Liver (tissue), 9 donors: Measurements from ENCODE around the gene USP6NL. TPM values are rescaled to one million over a fixed set of nuclear protein-coding genes. Genes with fewer than 3 reads are reported as not detected.

ENCODE experiments used
- DNase-seq: peaks from one replicate; pipeline ENCODE4 v3.0.0-alpha.2; 2017; ENCODE audit warnings: low spot score
- H3K27ac ChIP-seq, 2 donors: one replicate each; pipeline ENCODE4 v1.7.0; 2013; ENCODE audit warnings: inconsistent platforms in 2 of 2, low read length in 2 of 2, control low read depth in 1 of 2, low read depth in 1 of 2, mild to moderate bottlenecking in 1 of 2
- H3K27me3 ChIP-seq, 4 donors: one replicate each; pipeline versions ENCODE4 v1.6.1 to v1.7.0; 2013; ENCODE audit warnings: low read length in 3 of 4, inconsistent platforms in 1 of 4, mild to moderate bottlenecking in 1 of 4, moderate library complexity in 1 of 4; ENCODE audit not compliant: control insufficient read depth in 4 of 4, insufficient read depth in 4 of 4
- H3K36me3 ChIP-seq, 4 donors: one replicate each; pipeline versions ENCODE4 v1.6.1 to v1.7.0; 2013; ENCODE audit warnings: low read length in 3 of 4, mild to moderate bottlenecking in 3 of 4, low read depth in 1 of 4, moderate library complexity in 1 of 4; ENCODE audit not compliant: control insufficient read depth in 4 of 4, insufficient read depth in 3 of 4
- H3K4me1 ChIP-seq, 4 donors: one replicate each; pipeline versions ENCODE4 v1.6.1 to v1.7.0; 2013; ENCODE audit warnings: low read length in 3 of 4, mild to moderate bottlenecking in 3 of 4, moderate library complexity in 1 of 4; ENCODE audit not compliant: control insufficient read depth in 4 of 4, insufficient read depth in 4 of 4
- H3K4me3 ChIP-seq, 3 donors: one replicate each; pipeline versions ENCODE4 v1.6.1 to v1.7.0; 2013; ENCODE audit warnings: low read length in 3 of 3, control low read depth in 1 of 3, low read depth in 1 of 3, mild to moderate bottlenecking in 1 of 3
- H3K9ac ChIP-seq, 2 donors: one replicate each; pipeline ENCODE4 v1.7.0; 2013; ENCODE audit warnings: low read length in 2 of 2, mild to moderate bottlenecking in 2 of 2, moderate library complexity in 2 of 2, control low read depth in 1 of 2, low read depth in 1 of 2
- H3K9me3 ChIP-seq, 4 donors: one replicate each; pipeline versions ENCODE4 v1.6.1 to v1.7.0; 2013; ENCODE audit warnings: low read length in 3 of 4; ENCODE audit not compliant: control insufficient read depth in 4 of 4
- ATF3 ChIP-seq: IDR thresholded peaks from 2 replicates; pipeline ENCODE4 v1.6.1; 2016; ENCODE audit warnings: antibody characterized with exemption
- EGR1 ChIP-seq, 2 donors: IDR thresholded peaks; 2 replicates each; pipeline ENCODE4 v1.6.1; 2016 to 2018; ENCODE audit warnings: antibody characterized with exemption in 2 of 2, low read depth in 2 of 2
- FOXA1 ChIP-seq: IDR thresholded peaks from 2 replicates; pipeline ENCODE4 v1.6.1; 2016; ENCODE audit warnings: antibody characterized with exemption
- FOXA2 ChIP-seq: IDR thresholded peaks from 2 replicates; pipeline ENCODE4 v1.6.1; 2016; ENCODE audit warnings: antibody characterized with exemption
- GABPA ChIP-seq, 2 donors: IDR thresholded peaks in 1 of 2; conservative IDR thresholded peaks in 1 of 2; 2 replicates each; pipeline ENCODE4 v1.6.1; 2016; ENCODE audit warnings: antibody characterized with exemption in 2 of 2, mild to moderate bottlenecking in 1 of 2, moderate library complexity in 1 of 2
- HNF4A ChIP-seq, 2 donors: conservative IDR thresholded peaks; 2 replicates each; pipeline ENCODE4 v1.6.1; 2016; ENCODE audit warnings: antibody characterized with exemption in 2 of 2, mild to moderate bottlenecking in 2 of 2
- HNF4G ChIP-seq: IDR thresholded peaks from 2 replicates; pipeline ENCODE4 v1.6.1; 2016; ENCODE audit warnings: antibody characterized with exemption
- JUND ChIP-seq, 2 donors: IDR thresholded peaks; 2 replicates each; pipeline ENCODE4 v1.6.1; 2016; ENCODE audit warnings: antibody characterized with exemption in 2 of 2
- NR2F2 ChIP-seq: IDR thresholded peaks from 2 replicates; pipeline ENCODE4 v1.6.1; 2016; ENCODE audit warnings: antibody characterized with exemption
- RXRA ChIP-seq, 2 donors: IDR thresholded peaks; 2 replicates each; pipeline ENCODE4 v1.6.1; 2017 to 2018; ENCODE audit warnings: antibody characterized with exemption in 2 of 2, mild to moderate bottlenecking in 1 of 2
- SP1 ChIP-seq: IDR thresholded peaks from 2 replicates; pipeline ENCODE4 v1.6.1; 2018; ENCODE audit warnings: antibody characterized with exemption, mild to moderate bottlenecking
- YY1 ChIP-seq: IDR thresholded peaks from 2 replicates; pipeline ENCODE4 v1.6.1; 2016; ENCODE audit warnings: antibody characterized with exemption, mild to moderate bottlenecking
- ZBTB33 ChIP-seq: IDR thresholded peaks from 2 replicates; pipeline ENCODE4 v1.6.1; 2016; ENCODE audit warnings: antibody characterized with exemption
- WGBS: extraction: QIAGEN DNeasy Blood & Tissue Kit; methylation state at CpG from one replicate; pipeline ENCODE4 v1.1.7; 2013; 5-methylcytosine and 5-hydroxymethylcytosine counted together
- polyA plus RNA-seq, 2 donors: library from polyadenylated mRNA; stranded (reverse) in 1 of 2; unstranded in 1 of 2; fragments of 200-250 nt in 1 of 2; fragments of >200 nt in 1 of 2; fragmentation: Nextera tagmentation in 1 of 2; extraction: Ambion mirVana in 1 of 2; gene quantifications; one replicate each; pipeline versions ENCODE4 v1.2.1 to v1.2.3, GENCODE V29; 2013 to 2015
- total RNA-seq, 2 donors: library from RNA; depleted of rRNA; stranded (reverse); fragments of >200 nt; gene quantifications; one replicate each; pipeline ENCODE4 v1.2.3, GENCODE V29; 2014
- TF ChIP-seq, protein P1 (sequence below): IDR thresholded peaks from 2 replicates; pipeline ENCODE4 v1.6.1; 2016; ENCODE audit warnings: antibody characterized with exemption, mild to moderate bottlenecking
- TF ChIP-seq, protein P2 (sequence below): IDR thresholded peaks from 2 replicates; pipeline ENCODE4 v1.6.1; 2016; ENCODE audit warnings: antibody characterized with exemption
- TF ChIP-seq, protein P3 (sequence below): fragments of 150-350 bp; IDR thresholded peaks from 2 replicates; pipeline ENCODE4 v1.5.1; 2017; ENCODE audit warnings: improper control_type of control experiment, low read depth, low read length; ENCODE audit not compliant: missing input control
- donor health status: healthy.
- donor health status: healthy.
- donor health status: healthy.
- donor health status: healthy.
- donor health status: healthy.

The USP6NL gene
- total and polyA plus RNA-seq, 4 donors = 3.8 to 15.0 (median 10.2) TPM

GRCh38 chr10:11557513-11557912 is 53.9 kb downstream of the USP6NL start:
- WGBS = 90% methylated on average over 7 of the region's 7 CpGs
- H3K4me1 ChIP-seq = peaks cover 0 to 11% (median 5%) of the 10 kb centered on the region in 4 donors
- DNase-seq = no peak
- no peak overlapping the region for H3K27ac ChIP-seq
- H3K9ac ChIP-seq = no peak overlapping the region
- no peaks in the 10 kb centered on the region for H3K27me3 ChIP-seq
- no peak overlapping the region for H3K4me3 ChIP-seq
- peaks cover 0 to 2% (median under 1%) of the 10 kb centered on the region in 4 donors for H3K36me3 ChIP-seq
- no peaks in the 10 kb centered on the region for H3K9me3 ChIP-seq
- TF ChIP-seq EGR1 (IDR thresholded peaks at IDR 0.05; ENCODE audit: low read depth in 2 of 2) = no peak

GRCh38 chr10:11555556-11555955 is 55.9 kb downstream of the USP6NL start:
- H3K9ac ChIP-seq = no peak overlapping the region
- peaks cover 0 to 2% (median 0%) of the 10 kb centered on the region in 4 donors for H3K36me3 ChIP-seq
- TF ChIP-seq JUND (IDR thresholded peaks at IDR 0.05) (no peak), RXRA (IDR thresholded peaks at IDR 0.05) (no peak), NR2F2 (no peak), EGR1 (IDR thresholded peaks at IDR 0.05; ENCODE audit: low read depth in 2 of 2) (no peak), FOXA2 (no peak)
- TF ChIP-seq, protein P1, sequence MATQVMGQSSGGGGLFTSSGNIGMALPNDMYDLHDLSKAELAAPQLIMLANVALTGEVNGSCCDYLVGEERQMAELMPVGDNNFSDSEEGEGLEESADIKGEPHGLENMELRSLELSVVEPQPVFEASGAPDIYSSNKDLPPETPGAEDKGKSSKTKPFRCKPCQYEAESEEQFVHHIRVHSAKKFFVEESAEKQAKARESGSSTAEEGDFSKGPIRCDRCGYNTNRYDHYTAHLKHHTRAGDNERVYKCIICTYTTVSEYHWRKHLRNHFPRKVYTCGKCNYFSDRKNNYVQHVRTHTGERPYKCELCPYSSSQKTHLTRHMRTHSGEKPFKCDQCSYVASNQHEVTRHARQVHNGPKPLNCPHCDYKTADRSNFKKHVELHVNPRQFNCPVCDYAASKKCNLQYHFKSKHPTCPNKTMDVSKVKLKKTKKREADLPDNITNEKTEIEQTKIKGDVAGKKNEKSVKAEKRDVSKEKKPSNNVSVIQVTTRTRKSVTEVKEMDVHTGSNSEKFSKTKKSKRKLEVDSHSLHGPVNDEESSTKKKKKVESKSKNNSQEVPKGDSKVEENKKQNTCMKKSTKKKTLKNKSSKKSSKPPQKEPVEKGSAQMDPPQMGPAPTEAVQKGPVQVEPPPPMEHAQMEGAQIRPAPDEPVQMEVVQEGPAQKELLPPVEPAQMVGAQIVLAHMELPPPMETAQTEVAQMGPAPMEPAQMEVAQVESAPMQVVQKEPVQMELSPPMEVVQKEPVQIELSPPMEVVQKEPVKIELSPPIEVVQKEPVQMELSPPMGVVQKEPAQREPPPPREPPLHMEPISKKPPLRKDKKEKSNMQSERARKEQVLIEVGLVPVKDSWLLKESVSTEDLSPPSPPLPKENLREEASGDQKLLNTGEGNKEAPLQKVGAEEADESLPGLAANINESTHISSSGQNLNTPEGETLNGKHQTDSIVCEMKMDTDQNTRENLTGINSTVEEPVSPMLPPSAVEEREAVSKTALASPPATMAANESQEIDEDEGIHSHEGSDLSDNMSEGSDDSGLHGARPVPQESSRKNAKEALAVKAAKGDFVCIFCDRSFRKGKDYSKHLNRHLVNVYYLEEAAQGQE = no peak
- H3K4me1 ChIP-seq = peaks cover 0 to 11% (median 5%) of the 10 kb centered on the region in 4 donors
- H3K27ac ChIP-seq = no peak overlapping the region
- no peak overlapping the region for H3K4me3 ChIP-seq
- no peak for DNase-seq
- H3K27me3 ChIP-seq = no peaks in the 10 kb centered on the region
- no peaks in the 10 kb centered on the region for H3K9me3 ChIP-seq

- Histone ChIP-seq H3K27ac (peak overlapping the region in 1 of 2 donors; percentile 18), H3K9ac (no peak overlapping the region)
- WGBS = 83% methylated on average over 6 of the region's 6 CpGs
Observed at GRCh38 chr10:11553773-11554381, 57.6 kb downstream of the USP6NL start.

More at GRCh38 chr10:11553773-11554381, 57.6 kb downstream of the USP6NL start:
- Histone ChIP-seq H3K36me3 (peaks cover 0 to 2% (median 0%) of the 10 kb centered on the region in 4 donors), H3K9me3 (no peaks in the 10 kb centered on the region), H3K4me3 (no peak overlapping the region), H3K27me3 (no peaks in the 10 kb centered on the region), H3K4me1 (peaks cover 0 to 3% (median 0%) of the 10 kb centered on the region in 4 donors)
- DNase-seq = no peak
- TF ChIP-seq EGR1 (IDR thresholded peaks at IDR 0.05; ENCODE audit: low read depth in 2 of 2) (no peak), HNF4A (conservative IDR thresholded peaks at IDR 0.05) (no peak), SP1 (no peak), GABPA (IDR thresholded peaks at IDR 0.05 in 1 of 2, conservative IDR thresholded peaks at IDR 0.05 in 1 of 2) (no peak), FOXA1 (no peak), JUND (IDR thresholded peaks at IDR 0.05) (no peak), ATF3 (no peak), YY1 (no peak), NR2F2 (no peak), HNF4G (no peak), ZBTB33 (no peak)
- TF ChIP-seq, protein P2, sequence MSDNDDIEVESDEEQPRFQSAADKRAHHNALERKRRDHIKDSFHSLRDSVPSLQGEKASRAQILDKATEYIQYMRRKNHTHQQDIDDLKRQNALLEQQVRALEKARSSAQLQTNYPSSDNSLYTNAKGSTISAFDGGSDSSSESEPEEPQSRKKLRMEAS = no peak
- TF ChIP-seq, protein P3, sequence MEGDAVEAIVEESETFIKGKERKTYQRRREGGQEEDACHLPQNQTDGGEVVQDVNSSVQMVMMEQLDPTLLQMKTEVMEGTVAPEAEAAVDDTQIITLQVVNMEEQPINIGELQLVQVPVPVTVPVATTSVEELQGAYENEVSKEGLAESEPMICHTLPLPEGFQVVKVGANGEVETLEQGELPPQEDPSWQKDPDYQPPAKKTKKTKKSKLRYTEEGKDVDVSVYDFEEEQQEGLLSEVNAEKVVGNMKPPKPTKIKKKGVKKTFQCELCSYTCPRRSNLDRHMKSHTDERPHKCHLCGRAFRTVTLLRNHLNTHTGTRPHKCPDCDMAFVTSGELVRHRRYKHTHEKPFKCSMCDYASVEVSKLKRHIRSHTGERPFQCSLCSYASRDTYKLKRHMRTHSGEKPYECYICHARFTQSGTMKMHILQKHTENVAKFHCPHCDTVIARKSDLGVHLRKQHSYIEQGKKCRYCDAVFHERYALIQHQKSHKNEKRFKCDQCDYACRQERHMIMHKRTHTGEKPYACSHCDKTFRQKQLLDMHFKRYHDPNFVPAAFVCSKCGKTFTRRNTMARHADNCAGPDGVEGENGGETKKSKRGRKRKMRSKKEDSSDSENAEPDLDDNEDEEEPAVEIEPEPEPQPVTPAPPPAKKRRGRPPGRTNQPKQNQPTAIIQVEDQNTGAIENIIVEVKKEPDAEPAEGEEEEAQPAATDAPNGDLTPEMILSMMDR = no peak
